ENCODE results near the gene CROCC2.

Gene CROCC2

GRCh38 chr2:240991378-240992263 lies 85.5 kb downstream of the CROCC2 start:
- peak in 1 of 2 donors; percentile 16 for DNase-seq

GRCh38 chr2:240992572-240993291 lies 86.6 kb downstream of the CROCC2 start:
- DNase-seq, result no peak

- no peak for DNase-seq
These were observed 87.5 kb downstream of the CROCC2 start for GRCh38 chr2:240993446-240994170.

- DNase-seq, result no peak
These were observed 88.2 kb downstream of the CROCC2 start for GRCh38 chr2:240994171-240994896.

GRCh38 chr2:240995041-240996021 lies 89.2 kb downstream of the CROCC2 start:
- DNase-seq, result no peak

GRCh38 chr2:240996161-240996833 lies 90.2 kb downstream of the CROCC2 start:
- no peak for DNase-seq

- no peak for DNase-seq
These were observed 90.7 kb downstream of the CROCC2 start for GRCh38 chr2:240996834-240997140.

GRCh38 chr2:240997141-240997855 lies 91.2 kb downstream of the CROCC2 start:
- no peak for DNase-seq

- peak; percentile 44 to 67 for DNase-seq
These were observed 91.9 kb downstream of the CROCC2 start, which contains the start of gene SNED1 for GRCh38 chr2:240997856-240998705. TSS of gene SNED1 (plus strand) at chr2:240998618. CDS start at chr2:240998838, 220 bp downstream.

GRCh38 chr2:240998706-240998994 lies 92.5 kb downstream of the CROCC2 start:
- DNase-seq, result no peak

- no peak for DNase-seq
These were observed 93.1 kb downstream of the CROCC2 start for GRCh38 chr2:240998995-240999791.

GRCh38 chr2:240999873-241000541 lies 93.9 kb downstream of the CROCC2 start:
- DNase-seq, result no peak

GRCh38 chr2:241000831-241001321 lies 94.7 kb downstream of the CROCC2 start:
- DNase-seq, result no peak

- no peak for DNase-seq
These were observed 95.5 kb downstream of the CROCC2 start for GRCh38 chr2:241001413-241002274.

- no peak for DNase-seq
These were observed 96.3 kb downstream of the CROCC2 start for GRCh38 chr2:241002275-241003046.

- DNase-seq, result no peak
These were observed 96.9 kb downstream of the CROCC2 start for GRCh38 chr2:241003047-241003360.

Data from CD4-positive, alpha-beta T cell treated with Interleukin-1 beta for 1 hour (primary cell).